Adipose tissue (tissue), 3 donors: Measurements from ENCODE around the gene ZKSCAN5. TPM values are rescaled to one million over a fixed set of nuclear protein-coding genes. Genes with fewer than 3 reads are reported as not detected.
"Not testable (repeated sequence)": the region's sequence is repeated elsewhere in the genome, so short reads cannot be mapped to it uniquely, and the experiment has no call there.

Experiments
- H3K27ac ChIP-seq: one replicate; pipeline ENCODE4 v1.5.1; 2013; ENCODE audit warnings: low read depth, low read length
- WGBS, 3 donors: extraction: QIAGEN DNeasy Blood & Tissue Kit; methylation state at CpG; one replicate each; pipeline ENCODE4 v1.1.7; 2013; 5-methylcytosine and 5-hydroxymethylcytosine counted together
- polyA plus RNA-seq, 3 donors: library from polyadenylated mRNA; stranded (reverse); fragments of 200-250 nt; gene quantifications; one replicate each; pipeline ENCODE4 v1.2.3, GENCODE V29; 2013
- donor health status: healthy with polysubstance abuse.
- donor health status: Bipolar disorder and iron deficiency.
- donor health status: healthy.

The ZKSCAN5 gene
- polyA plus RNA-seq, 3 donors, result 1.7 to 3.7 (median 2.8) TPM

- WGBS, 3 donors, result 95 to 98% (median 97%) methylated on average over 33 to 34 of the region's 34 CpGs
- no peak overlapping the region for H3K27ac ChIP-seq
These were observed 38.7 kb downstream of the ZKSCAN5 start for GRCh38 chr7:99543081-99543671.

DNA sequence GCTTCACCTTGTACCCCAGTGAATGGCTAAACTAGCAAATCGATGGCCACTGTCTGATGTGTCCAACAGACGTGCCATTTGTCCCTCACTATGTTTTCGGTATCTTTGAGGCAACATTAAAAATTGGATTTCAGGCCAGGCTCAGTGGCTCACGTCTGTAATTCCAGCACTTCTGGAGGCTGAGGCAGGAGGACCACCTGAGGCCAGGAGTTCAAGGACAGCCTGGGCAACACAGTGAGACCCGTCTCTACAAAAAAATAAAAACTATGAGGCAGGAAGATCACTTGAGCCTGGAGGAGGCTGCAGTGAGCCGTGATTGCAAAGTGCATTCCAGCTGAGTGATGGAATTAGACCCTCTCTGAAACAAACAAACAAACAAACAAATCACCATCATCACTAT lies 39.5 kb downstream of the ZKSCAN5 start:
- 93 to 96% (median 94%) methylated on average over 6 of the region's 6 CpGs for WGBS, 3 donors

GRCh38 chr7:99545308-99545707 lies 40.8 kb downstream of the ZKSCAN5 start:
- not testable (repeated sequence) for H3K27ac ChIP-seq
- 96 to 99% (median 96%) methylated on average over 5 of the region's 5 CpGs for WGBS, 3 donors

More for the DNA sequence above, 39.5 kb downstream of the ZKSCAN5 start:
- no peak overlapping the region for H3K27ac ChIP-seq

GRCh38 chr7:99549545-99549944 lies 45.1 kb downstream of the ZKSCAN5 start:
- H3K27ac ChIP-seq, result not testable (repeated sequence)
- WGBS, 3 donors, result 100% methylated on average over 1 of the region's 2 CpGs

- H3K27ac ChIP-seq, result no peak overlapping the region
- 8 to 9% (median 9%) methylated on average over 15 of the region's 15 CpGs for WGBS, 3 donors
These were observed 46.9 kb downstream of the ZKSCAN5 start for GRCh38 chr7:99551334-99551733.

DNA sequence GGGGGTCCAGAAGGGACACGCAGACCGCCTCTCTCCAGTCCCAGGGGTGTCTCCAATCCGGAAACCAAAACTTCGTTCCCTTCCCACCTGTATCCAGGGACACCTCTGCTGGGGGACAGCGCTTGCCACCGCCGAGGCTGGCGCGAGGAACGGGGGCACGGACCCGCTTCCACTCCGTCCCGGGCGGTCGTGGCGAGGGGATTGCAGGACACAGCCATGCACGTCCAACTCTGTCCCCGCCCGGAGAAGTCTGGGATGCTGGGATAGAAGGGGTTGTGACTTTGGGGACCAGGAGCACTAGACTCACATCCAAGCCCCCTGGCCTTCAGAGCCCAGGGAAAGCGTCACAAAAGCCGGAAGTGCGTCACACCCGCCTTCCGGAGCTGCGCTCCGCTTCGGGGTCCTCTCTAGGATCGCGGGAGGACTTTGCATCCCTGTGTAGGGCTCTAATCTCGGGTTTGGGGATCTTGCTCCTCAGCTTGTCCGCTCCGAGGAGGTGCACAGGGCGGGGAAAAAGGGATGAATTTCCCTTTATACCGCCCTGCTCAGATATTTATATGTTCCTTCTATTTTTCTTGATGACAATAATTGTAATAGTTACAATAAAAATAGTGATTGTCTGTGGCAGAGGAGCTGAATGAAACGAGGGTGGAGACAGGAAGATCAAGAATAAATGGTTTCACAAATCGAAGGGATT lies 47.5 kb downstream of the ZKSCAN5 start, which contains the start of gene FAM200A:
Gene FAM200A, minus strand, starts transcription at position 348 of the 697 bp plus-strand sequence. CDS start 3,707 bp downstream, outside the sequence.
- H3K27ac ChIP-seq, result no peak within 1 kb of the TSS
- 0 to 1% (median 1%) methylated on average over 36 to 37 of the region's 37 CpGs for WGBS, 3 donors

DNA sequence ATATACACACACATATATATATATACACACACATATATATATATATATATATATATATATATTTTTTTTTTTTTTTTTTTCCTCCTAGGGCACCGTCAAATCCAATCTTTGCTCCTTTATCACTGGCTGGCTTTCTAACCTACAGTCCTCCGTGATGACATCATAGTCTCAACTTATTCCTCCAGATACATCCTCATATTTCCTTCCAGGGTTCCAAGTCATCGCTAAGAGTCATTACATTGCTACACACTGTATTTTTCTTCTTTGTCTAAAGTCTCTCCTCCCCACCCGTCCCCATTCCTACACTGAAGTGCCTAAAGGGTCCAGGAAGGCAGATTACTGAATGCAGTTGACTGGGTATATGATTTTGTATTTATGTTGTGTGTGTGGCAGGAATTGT lies 48.6 kb downstream of the ZKSCAN5 start:
- H3K27ac ChIP-seq, result no peak overlapping the region
- 91 to 95% (median 94%) methylated on average over 4 of the region's 4 CpGs for WGBS, 3 donors

DNA sequence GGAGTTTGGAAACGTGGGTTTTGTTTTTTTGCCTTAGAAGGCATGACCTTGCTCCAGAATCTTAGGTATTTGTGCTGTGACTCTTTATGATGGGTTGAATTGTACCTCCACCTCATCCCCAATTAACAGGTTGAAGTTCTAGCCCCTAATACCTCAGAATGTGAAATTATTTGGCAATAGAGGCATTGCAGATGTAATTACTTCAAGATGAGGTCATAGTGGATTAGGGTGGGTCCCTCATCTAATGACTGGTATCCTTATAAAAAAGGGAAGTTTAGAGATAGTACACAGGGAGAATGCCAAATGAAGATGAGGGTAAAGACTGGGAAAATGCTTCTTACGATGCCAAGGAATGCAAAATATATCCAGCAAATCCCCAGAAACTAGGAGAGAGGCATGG lies 50.5 kb downstream of the ZKSCAN5 start:
- 71% methylated on average over 2 of the region's 2 CpGs for whole genome bisulfite sequencing, 3 donors
- H3K27ac ChIP-seq, result no peak overlapping the region

DNA sequence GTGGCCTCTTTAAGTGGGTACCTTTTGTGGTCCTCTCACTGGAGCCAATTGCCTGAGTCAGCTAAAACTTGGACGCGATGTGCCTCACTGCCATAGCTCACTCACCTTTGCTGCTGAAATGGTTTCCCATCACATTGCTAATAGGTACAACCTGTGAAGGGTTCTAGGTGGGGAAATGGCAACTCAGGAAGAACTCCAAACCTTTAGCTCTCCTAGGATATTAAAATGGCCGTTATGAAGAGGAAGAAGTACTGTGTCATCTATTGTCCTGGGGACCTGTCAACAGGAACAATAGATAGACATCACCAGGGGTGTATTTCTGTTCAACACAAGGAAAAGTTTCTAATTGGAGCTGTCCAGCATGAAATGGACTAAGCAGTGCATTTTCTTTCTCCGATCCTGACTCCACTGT lies 52.7 kb downstream of the ZKSCAN5 start:
- H3K27ac ChIP-seq, result no peak overlapping the region
- WGBS, 3 donors, result 71 to 78% (median 75%) methylated on average over 4 of the region's 4 CpGs

DNA sequence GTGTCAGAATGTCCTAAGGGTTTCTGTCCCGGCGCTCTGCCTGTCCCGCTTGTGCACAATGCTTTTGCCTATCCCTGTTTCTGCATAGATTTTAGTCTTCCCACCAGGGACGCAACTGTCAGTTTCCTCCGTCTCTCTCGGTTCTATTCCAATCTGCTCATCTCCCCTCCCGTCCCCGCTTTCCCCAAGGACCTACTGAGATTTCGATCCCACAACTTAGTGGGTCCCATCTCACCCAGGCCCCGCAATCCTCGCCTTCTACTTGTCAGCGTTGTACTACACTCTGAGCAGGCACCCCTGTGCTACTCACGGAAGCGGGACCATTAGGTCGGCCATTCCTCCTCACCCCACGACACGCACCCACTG lies 53.5 kb downstream of the ZKSCAN5 start:
- 1 to 2% (median 1%) methylated on average over 17 of the region's 17 CpGs for WGBS, 3 donors
- H3K27ac ChIP-seq, result peak overlapping the region; percentile 76

DNA sequence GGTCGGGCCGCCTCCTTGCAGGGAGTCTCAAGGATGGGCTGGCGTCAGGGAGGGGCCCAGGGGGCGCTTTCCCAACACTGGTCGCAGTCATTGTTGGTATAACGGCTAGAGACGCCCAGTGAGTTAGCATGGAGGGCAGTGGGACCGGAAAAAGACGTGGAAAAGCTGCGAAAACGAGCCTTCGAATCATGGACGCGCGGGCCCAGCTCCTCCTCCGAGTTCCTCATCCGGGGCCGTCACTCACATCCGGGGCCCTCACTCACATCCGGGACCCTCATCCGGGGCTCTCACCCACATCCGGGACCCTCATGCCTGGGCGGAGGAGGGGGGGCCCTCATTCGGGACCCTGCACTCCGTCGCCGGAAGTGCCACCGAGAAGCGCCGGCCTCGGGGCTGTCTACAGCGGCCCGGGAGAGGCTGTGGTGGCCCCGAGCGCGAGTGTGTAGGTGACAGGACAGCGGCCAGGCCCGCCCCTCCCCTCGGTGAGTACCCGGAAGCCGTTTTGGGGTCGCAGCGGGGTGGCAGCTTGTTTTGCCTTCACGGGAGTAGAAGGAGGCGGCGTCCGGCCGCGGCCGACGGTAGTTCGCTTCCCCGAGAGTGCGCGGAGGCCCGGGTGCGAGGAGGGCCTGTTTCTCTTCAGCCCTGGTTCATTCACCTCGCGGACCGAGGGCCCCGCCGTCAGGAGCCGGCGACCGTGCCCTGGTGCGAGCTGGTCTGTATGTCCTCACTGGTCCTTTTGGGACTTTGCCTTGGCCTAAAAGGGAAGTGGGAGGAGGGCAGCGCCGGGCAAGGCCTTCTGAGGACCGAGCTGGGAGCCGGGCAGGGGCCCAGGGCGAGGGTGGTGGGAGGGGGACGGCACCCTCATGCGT lies 54.1 kb downstream of the ZKSCAN5 start, which contains the start of gene ZNF655:
Gene ZNF655, plus strand, starts transcription at position 337 of the 869 bp plus-strand sequence. CDS start 1,918 bp downstream, outside the sequence.
- H3K27ac ChIP-seq, result peak within 1 kb of the TSS; percentile 76
- WGBS, 3 donors, result 0 to 1% (median 0%) methylated on average over 66 to 73 of the region's 73 CpGs

DNA sequence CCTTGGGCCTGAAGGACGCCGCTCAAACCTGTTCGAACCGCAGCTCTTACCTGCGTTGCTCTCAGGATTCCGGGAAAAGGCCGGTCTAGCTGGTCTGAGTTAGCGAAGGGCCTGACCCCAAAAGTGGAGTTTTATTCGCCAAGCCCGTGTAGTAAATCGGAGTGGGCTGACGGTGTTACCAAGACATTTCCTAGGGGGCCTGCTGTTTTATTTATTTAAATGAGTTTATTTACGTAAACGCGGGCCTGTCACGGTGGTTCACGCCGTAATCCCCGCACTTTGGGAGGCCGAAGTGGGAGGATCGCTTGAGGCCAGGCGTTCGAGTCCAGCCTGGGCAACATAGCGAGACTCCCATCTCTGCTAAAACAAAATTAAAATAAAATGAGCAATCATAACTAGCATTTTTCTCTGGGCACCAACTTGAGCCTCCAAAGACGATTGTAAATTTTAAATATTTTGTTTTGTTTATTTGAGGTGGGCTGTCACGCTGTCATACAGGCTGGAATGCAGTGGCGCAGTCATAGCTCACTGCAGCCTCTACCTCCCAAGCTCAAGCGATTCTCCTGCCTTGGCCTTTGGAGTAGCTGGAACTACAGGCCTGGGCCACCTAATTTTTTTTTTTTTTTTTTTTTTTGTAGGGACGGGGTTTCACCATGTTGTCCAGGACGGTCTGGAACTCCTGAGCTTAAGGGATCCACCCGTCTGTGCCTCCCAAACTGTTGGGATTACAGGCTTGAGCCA lies 54.9 kb downstream of the ZKSCAN5 start:
- peak overlapping the region; percentile 76 for H3K27ac ChIP-seq
- 18 to 28% (median 26%) methylated on average over 31 of the region's 31 CpGs for WGBS, 3 donors

- 92 to 96% (median 94%) methylated on average over 7 of the region's 7 CpGs for WGBS, 3 donors
- H3K27ac ChIP-seq, result no peak overlapping the region
These were observed 56.6 kb downstream of the ZKSCAN5 start for GRCh38 chr7:99560834-99561736.

DNA sequence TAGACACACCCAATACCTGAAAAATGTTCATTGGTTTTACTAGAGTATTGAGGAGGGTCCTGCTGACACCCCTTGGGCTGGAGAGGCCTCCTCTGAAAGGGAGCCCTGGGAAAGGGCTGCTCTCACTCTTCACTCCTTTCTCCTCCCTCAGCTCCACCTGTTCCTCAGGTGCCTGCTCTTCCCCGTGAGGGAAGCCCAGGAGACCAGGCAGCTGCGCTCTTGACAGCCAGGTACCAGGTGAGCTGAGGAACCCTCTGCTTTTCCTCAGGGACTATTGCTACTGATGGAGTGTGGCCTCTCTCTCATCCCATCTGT lies 57.2 kb downstream of the ZKSCAN5 start:
- 82 to 94% (median 94%) methylated on average over 2 of the region's 2 CpGs for WGBS, 3 donors
- no peak overlapping the region for H3K27ac ChIP-seq

GRCh38 chr7:99562114-99562784 lies 57.8 kb downstream of the ZKSCAN5 start:
- 79 to 87% (median 85%) methylated on average over 9 of the region's 9 CpGs for WGBS, 3 donors
- H3K27ac ChIP-seq, result no peak overlapping the region

DNA sequence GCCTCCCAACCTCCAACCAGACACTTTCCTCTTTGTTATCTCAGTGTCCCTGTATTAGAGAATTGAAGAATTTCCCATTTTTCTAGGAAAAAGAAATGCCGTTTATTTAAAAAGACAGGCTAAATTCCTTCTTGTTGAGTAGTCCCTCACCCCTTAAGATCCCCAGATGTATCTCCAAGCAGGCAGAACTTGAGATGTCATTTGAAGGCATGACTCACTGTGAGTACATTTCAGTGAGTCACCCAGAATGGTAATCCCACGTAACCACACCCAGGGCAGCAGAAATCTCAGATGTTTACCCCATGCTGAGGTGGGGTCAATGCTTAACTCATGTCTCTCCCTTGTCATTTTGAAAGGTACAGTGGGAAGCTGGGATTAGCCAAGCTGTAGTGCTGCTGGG lies 58.4 kb downstream of the ZKSCAN5 start:
- WGBS, 3 donors, result 42 to 55% (median 50%) methylated on average over 2 of the region's 2 CpGs
- no peak overlapping the region for H3K27ac ChIP-seq

- WGBS, 3 donors, result 84 to 91% (median 88%) methylated on average over 10 of the region's 10 CpGs
- no peak overlapping the region for H3K27ac ChIP-seq
These were observed 59.2 kb downstream of the ZKSCAN5 start for GRCh38 chr7:99563650-99564049.
